SKM-1 (cell line): Measurements from ENCODE around the gene ZNF77.
"Not testable (repeated sequence)": the region's sequence is repeated elsewhere in the genome, so short reads cannot be mapped to it uniquely, and the experiment has no call there.

Experiments
- DNase-seq: peaks from one replicate; lab custom pipeline; 2025; ENCODE audit not compliant: unreplicated experiment; lab: John Stamatoyannopoulos, UW

The ZNF77 gene

GRCh38 chr19:2922987-2923386, 21.8 kb downstream of the ZNF77 start:
- DNase-seq = no peak

- DNase-seq = no peak
Observed at GRCh38 chr19:2917275-2918184, 27.2 kb downstream of the ZNF77 start.

DNA sequence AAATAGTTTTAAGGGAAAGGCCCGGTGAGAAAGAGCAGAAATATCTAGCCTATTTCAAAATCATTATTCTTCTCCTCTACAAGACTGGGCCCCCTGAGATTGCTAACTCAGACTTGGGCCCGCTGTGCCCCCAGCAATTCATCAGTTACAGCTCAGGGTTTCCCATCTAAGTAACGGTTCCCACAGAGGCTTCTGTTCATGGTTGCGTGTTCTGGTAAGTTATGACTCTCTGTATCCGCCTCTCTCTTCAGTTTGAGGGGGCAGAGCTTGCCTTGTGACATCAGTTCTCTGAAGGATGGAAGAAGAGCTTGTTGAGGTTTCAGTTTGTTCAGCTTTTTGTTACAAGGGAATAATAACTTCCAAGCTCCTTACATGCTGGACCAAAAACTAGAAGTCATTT, 32.5 kb downstream of the ZNF77 start:
- no peak for DNase-seq

DNA sequence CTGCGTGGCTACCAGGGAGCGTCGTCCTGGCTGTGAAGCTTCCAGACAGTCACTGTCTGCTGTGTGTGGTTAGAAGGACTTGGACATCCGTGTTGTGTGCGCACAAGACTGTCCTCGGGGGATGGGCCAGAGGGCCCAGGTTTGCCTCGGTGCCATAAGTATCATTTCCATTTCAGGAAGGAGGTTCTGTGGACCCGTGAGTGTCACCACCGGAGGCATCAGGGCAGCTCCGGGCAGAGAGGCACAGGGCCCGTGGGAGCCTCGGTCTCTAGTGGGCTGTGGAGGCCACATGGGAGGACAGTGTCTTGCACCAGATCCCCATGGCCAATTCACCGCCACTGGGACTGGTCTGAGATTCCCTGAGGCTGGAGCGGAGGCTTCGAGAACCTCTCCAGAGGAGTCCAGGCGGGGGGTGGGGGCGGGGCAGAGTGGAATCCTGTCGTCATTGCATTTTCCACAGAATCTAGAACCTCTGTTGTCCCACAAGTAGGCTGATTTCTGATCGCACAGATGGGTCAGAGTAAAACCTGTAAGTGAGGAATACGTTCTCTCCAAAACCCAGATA, 38.1 kb downstream of the ZNF77 start:
- no peak for DNase-seq

DNA sequence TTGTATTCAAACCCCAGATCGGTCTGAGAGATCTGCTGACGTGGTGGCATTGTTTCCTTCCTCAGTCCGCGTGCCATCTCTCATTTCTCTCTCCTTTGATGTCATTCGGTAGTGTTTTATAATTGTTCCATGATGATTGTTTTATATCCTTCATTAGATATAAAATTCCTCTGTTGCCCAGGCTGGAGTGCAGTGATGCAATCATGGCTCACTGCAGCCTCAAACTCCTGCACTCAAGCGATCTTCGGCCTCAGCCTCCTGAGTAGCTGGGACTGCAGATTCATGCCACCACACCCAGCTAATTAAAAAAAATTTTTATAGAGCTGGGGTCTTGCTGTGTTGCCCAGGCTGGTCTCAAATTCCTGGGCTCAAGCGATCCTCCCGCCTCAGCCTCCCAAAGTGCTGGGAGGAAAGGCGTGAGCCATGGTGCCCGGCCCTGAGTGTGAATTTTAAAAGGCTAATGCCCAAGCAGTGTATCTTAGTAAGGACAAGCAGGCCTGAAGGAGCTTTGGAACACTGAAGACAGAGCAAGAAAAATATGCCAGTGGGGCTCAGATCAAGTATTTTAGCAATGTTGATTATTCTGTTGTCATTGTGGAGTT, 38.8 kb downstream of the ZNF77 start:
- DNase-seq = no peak

DNA sequence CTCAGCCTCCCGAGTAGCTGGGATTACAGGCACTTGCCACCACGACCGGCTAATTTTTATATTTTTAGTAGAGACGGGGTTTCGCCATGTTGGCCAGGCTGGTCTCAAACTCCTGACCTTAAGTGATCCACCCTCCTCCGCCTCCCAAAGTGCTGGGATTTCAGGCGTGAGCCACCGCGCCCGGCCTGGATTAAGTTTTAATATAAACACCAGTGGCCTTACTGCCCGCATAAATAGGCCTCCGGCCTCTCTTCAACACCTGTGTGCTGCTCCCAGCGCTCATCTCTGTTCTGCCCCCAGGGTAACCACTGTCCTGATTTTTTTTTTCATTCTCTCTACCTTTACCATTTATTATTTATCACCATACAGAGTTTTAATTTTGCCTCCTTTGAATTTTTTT, 41.4 kb downstream of the ZNF77 start:
- DNase-seq = not testable (repeated sequence)

GRCh38 chr19:2902590-2903218, 42.1 kb downstream of the ZNF77 start:
- DNase-seq = no peak

DNA sequence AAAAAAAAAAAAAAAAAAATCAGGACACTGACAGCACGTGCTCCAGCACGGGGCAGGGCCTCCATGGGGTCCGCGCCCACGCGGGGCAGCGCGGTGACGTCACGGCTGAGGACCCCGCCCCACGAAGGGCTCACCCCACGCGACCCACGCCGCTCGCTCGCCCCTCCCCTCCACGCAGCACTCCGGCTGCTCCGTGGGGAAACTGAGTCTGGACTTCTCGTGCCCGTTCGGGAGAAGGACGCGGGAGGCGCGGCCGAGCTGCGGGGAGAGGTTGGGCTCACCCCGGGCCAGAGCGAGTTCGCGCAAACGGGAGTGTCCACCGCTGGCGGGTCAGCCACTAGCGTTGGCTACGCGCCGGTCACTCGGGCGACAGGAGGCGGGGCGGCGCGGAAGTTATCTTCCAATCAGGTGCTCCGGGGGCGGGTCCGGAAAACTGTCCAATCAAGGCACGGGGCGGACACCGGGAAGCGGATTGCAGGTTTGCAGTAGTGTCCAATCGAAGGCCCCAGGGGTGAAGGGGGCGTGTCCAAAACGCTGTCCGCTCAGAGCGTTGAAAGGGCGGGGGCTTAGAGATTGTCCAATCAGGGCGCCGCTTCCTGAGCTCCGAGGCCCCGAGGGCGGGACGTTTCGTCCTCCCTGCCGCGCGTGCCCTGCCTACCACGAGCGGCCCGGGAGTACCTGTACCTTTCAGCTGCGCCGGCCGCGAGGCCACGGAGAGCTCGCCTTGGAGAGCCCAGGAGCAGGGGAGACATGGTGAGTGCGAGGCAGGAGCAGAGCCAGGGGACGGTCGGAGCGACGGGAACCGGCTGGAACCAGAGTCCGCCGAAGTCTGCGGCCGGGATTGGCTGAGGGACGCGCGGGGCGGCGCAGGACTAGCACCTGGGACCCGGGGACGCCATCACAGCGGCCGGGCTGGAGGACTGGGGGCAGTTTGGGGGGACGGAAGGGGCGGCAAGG, 44.2 kb downstream of the ZNF77 start, which contains the start of gene ZNF57:
TSS of gene ZNF57 (plus strand) at position 633 of the 957 bp plus-strand sequence. CDS start at position 751, 118 bp downstream.
- peak; percentile 97 for DNase-seq

GRCh38 chr19:2896694-2897093, 48.1 kb downstream of the ZNF77 start:
- DNase-seq = no peak

DNA sequence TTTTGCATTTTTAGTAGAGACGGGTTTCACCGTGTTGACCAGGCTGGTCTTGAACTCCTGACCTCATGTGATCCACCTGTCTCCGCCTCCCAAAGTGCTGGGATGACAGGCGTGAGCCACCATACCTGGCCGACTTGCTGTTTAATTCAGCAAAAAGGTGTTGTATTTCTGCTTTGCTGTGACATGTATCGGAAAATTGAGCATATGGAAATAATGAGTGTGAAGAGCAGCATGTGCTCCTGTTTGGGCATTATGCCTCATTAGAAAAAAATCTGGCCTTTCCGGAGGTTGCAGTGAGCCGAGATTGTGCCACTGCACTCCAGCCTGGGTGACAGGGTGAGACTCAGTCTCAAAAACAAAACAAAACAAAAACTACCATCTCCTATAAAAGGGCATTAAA, 54.2 kb downstream of the ZNF77 start:
- not testable (repeated sequence) for DNase-seq

GRCh38 chr19:2888731-2889224, 56.0 kb downstream of the ZNF77 start:
- peak; percentile 34 for DNase-seq

- peak; percentile 67 for DNase-seq
Observed at GRCh38 chr19:2887391-2887914, 57.3 kb downstream of the ZNF77 start.

DNA sequence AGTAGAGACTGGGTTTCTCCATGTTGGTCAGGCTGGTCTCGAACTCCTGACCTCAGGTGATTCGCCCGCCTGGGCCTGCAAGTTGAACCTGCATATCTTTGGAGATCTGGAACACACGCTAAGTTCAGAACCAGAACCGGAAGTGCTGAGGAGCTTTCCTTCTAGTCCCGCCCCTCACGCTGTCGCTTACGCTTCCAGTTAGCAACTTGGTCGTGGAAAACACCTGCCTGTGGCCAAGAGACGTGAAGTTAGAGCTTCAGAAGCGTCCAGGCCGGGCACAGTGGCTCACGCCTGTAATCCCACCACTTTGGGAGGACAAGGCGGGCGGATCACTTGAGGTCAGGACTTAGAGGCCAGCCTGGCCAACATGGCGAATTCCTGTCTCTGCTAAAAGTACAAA, 59.0 kb downstream of the ZNF77 start:
- DNase-seq = no peak

GRCh38 chr19:2883686-2884439, 60.9 kb downstream of the ZNF77 start:
- DNase-seq = no peak
